NOMO-1 (cell line): Measurements from ENCODE around the gene SIX3.
A peak's percentile ranks its signal among the peaks of the same experiment; 100 is the strongest.

Experiments
- DNase-seq, 2 experiments: peaks; one replicate each; lab custom pipeline; 2025; ENCODE audit not compliant: unreplicated experiment in 2 of 2; lab: John Stamatoyannopoulos, UW

The SIX3 gene

DNA sequence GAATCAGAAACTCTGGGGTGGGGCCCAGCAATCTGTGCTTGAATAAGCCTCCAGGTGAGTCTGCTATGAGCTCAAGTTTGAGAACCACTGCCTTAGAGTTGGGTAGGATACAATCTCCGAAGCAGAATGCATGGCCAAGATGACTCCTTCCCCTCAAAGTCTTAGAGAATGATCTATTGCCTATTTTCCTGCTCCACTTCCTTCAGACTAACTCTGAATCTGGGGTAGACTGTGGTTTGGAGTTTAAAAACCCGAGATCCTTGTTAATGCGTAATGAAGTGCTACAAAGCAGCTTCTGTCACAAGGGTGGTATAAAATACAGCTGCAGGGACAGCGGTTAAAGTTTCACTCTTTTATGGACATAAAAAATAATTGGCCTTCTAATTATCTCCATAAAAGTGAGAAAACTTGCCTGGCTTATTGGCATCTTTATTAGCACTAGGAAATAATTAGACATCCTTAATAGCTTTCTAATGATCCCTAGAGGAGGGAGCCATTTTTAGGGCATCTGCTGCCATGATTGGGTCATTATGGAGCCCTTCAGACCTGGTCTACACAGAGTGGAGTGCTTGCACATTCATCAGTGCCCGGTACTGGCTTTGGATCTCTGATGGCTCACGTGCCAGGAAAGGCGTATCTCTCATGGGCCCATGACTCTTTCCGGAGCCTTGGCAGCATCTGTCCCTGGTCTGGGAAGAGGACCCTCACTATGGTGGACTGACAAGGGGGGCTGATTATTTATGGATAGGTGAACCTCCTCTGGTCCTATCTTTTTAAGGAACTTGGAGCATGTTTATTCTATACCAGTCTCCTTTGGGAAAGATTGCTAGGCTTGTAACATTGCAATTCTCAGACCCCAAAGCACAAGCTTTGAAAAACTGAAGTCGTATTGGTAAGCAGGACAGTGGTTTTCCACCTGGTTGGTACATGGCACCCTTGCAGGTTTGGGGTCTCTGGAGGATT, 39.5 kb downstream of the SIX3 start:
- no peak for DNase-seq

DNA sequence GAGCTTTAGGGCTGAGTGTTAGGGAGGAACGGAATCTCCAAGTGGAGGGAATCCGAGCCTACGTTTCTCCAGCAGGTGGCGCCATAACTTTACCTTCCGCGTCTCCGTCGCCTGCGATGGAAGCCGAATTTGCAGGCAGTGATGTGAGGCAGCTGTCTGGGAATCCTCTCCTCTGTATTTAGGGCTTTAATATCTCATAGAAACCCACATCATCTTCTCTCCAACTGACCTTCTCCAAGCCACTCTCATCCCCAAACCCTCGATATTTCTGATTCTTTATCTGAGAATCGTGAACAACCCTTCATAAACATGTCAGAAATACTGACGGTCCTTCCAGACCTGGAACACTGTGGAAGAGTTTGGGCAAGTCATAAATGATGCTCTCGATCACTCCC, 40.2 kb downstream of the SIX3 start:
- DNase-seq, result peak; percentile 28 to 57

DNA sequence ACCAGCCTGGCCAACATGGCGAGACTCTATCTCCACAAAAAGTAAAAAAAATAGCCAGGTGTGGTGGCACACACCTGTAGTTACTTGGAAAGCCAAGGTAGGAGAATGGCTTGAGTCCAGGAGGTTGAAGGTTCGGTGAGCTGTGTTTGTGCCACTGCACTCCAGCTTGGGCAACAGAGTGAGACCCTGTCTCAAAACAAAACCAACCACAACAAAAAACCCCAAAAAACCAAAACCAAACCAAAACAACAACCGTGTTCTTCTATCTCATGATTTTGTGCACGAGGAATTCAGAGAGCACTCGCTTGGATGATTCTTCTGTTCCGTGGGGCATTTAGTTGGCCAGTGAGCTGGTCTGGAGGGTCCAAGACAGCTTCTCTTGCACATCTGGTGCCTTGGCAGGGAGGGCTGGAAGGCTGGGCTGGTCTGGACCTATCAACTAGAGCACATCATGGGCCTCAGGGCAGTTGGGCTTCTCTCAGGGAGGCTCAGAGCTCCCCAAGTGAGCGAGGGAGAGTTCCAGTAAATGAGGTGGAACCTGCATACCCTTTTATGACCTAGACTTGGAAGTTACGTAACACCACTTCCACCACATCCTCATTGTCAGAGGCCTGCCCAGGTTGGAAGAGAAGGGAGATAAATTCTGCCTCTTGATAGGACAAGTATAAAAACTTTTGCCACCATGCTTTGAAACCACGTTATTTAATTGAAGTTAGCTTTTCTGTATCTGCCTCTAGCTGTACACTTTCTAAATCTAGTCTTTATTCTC, 42.5 kb downstream of the SIX3 start:
- DNase-seq, result no peak

DNA sequence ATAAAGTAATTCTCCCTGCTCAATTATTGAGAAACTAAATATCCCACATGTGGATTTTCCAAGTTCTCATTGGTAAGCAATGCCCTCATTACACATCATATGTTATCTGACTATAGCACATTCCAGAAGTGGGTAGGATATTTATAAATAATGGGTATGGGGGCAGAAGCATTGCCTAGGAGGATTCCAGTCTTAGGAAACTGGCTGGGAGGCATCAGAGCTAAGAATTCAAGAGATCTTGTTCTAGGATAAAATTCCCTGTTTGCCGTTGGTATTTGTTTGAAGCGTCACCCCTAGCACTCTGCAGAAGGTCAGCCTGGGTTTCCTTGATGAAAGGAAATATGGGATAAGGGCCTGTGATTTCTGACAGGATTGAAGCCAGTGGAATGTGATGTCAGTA, 47.7 kb downstream of the SIX3 start:
- no peak for DNase-seq

DNA sequence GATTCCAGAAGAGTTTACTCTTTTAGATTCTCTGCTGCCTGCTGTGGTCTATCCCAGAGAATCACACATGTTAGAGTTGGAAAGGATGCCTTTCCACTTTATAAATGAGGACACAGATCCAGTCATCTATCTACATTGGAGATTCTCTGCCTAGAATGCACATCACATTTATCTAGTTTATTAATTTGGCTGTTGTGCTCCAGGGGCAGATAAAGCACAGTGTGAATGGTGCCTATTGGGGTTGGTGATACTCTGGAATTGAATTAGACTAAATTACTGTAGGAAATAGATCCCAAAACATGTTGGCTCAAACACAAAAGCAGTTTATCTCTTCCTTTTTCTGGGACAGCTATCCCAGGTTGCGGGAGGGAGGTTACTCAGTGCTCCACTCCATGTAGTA, 52.9 kb downstream of the SIX3 start:
- DNase-seq, result no peak
